GM18508 (cell line): Measurements from ENCODE around the gene KANSL1L.

Source experiments
- ATAC-seq: cut with Tn5 transposase; IDR thresholded peaks from one replicate; pipeline ENCODE4 v1.9.1; 2021; ENCODE audit warnings: moderate number of reproducible peaks; ENCODE audit not compliant: insufficient read depth, unreplicated experiment

KANSL1L gene

DNA sequence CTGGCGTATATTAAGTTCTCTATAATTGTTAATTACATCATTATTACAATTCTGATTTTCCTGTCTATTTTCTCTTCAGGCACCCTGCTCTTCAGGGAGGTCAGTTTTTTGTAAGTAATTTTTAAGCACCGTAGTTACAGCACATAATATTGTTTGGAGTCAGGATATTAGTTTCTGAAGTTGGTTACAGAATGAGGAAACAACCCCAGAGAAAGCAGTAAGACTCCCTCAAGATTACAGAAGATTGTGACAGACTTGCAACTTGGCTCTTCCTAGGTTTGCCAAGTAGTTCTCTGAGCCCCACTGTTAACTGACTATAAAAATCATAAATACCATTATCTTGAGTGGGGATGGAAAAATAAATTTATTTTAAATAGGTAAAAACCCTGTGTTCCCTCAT is 167.8 kb downstream of the KANSL1L start:
- ATAC-seq, result no peak

DNA sequence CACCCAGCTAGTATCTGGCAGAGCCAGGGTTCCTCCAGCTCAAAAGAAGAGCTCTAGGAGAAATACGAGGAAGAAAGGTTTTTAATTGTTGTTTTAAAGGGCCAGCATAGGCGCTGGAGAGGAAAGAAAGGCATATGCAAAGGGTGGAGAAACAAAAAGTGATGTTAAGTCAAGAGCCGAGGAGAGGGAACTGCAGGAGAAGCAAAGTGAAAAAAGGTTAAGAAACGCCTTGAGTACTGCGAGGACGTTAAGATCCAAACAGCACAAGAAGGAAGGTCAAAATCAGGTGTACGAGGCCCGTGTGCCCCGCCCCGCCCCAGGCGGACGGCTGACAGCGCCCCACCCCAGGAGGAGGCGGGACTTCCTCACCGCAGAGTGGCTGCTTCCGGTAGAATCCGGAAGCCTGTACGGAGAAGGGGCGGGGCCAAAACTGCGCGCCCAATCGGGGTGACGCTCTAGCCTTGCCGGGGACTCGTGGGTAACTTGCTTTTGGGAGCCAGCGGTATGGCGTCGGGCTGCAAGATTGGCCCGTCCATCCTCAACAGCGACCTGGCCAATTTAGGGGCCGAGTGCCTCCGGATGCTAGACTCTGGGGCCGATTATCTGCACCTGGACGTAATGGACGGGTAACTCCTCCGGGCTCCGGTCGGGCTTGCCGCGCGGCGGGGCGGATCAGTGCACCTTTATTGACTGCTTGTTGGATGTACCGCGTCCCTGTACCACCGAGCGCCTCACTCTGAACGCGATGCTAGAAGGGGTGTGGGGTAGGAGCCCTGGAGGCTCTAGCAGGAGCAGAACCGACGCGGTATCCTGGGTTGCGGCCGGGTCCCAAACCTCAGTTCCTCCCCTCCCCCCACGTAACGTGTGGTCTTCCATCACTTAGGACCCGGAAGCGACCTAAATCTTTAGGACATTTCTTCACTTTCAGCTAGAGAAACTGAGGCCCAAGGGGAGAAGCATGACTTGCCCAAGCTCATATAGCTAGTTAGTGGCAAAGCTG is 168.8 kb downstream of the KANSL1L start, which contains the start of gene RPE:
Gene RPE (plus strand): TSS at position 481 of the 1,000 bp plus-strand sequence. CDS start 24 bp downstream, at position 505.
- peak; percentile 96 for ATAC-seq

DNA sequence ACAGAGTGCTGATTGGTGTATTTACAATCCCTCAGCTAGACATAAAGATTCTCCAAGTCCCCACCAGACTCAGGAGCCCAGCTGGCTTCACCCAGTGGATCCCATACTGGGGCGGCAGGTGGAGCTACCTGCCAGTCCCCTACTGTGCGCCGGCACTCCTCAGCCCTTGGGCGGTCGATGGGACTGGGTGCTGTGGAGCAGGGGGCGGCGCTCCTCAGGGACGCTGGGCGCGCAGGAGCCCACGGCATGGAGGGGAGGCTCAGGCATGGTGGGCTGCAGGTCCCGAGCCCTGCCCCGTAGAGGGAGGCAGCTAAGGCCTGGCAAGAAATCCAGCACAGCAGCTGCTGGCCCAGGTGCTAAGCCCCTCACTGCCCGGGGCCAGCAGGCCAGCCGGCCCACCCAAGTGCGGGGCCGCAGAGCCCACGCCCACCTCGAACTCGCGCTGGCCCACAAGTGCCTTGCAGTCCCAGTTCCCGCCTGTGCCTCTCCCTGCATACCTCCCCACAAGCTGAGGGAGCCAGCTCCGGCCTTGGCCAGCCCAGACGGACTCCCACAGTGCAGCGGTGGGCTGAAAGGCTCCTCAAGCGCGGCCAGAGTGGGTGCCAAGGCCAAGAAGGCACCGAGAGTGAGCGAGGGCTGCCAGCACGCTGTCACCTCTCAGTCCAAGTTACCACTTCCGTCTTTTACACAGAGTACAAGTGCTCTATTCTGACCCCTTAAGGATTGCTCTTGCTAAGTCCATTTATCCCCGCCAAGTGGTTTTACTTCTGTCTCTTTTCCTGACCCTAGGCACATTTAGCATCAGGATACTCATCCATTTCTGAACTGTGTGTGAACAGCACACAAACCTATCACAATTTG is 170.5 kb downstream of the KANSL1L start:
- no peak for ATAC-seq

DNA sequence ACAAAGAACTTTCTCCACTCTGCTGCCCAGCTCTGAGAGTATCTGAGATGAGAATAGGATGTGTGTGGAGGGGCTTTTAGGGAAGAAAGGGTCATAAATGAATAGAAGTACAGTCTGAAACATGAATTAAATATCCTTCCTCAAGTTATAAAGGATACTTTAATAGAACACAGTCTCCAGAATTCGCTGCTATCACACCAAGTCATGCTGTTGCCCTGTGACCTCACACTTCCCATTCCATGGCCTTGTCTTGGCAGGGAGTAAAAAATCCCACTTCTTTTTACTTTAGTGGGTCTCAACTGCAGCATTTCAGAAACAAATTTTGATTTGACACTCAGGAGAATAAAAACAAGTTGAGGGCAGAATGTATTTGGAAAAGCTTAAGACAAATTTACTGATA is 172.6 kb downstream of the KANSL1L start:
- ATAC-seq, result no peak

DNA sequence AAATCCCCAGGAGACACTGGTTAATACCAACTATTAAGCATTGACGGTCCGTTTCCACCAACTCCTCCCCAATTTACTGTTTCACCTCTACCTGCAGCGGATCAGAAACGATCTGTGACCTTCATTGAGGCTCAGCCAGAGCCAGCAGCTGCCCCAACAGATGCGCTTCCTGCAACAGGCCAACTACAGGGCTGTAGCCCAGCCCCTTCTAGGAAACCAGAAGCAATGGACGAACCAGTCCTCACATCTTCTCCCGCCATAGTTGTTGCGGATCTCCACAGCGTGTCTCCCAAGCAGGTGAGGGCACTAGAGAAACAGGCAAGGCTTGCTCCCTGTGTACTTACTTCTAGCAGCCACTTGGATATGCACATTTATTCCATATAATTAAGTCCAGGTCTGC is 177.2 kb downstream of the KANSL1L start:
- no peak for ATAC-seq

DNA sequence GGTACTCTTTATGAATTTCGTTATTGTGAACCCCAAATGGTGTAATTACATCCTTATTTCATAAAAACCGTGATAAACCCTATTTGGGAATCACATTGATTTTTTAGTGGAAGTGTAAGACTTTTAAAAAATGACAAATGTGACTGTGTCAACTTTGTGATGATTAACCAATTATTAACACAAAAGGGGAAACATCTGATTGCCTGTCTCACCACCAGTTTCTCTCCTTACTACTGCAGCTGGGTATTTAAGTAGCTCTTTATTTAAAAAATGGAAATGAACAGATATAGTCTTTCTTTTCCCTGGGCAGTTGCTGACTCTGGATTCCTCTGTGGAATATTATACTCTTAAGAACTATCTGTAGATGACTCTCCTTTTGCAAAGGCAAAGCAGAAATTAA is 180.4 kb downstream of the KANSL1L start:
- ATAC-seq, result no peak

DNA sequence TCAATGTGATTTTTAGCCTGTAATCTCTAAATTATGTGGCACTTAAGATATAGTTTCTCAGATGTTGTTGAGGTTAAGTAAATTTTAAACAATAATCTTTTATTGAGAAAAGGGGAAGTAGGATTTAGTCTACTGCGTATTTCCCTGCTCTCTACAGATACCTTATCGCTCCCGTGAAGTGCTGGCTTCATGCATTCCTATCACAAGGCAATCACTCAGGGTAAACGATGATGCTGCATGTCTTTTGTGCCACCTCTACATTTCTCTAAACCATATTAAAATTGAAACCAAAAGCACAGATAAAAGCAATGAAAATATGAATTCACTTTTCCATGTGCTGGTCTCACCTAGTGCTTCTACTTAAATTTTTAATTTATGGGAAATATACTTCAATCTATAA is 183.2 kb downstream of the KANSL1L start:
- ATAC-seq, result peak; percentile 73

DNA sequence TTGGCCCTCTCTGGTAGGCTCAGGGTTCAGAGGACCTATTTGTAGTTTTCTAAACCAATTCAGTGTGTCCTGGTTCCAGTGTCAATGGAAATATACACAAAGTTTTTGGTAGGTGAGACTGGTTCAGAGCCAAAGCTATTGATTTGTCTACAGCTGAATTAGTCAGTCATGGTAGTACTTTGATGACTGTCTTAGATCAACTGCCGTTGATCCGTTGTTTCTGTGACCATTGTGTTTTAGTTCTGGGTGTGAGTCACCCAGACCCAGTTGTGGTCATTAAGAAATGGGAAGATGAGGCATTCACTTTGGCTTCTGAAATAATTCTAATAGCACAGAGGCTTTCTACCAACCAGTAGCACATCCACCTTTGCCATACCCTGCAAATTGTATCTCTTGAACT is 184.8 kb downstream of the KANSL1L start:
- no peak for ATAC-seq

DNA sequence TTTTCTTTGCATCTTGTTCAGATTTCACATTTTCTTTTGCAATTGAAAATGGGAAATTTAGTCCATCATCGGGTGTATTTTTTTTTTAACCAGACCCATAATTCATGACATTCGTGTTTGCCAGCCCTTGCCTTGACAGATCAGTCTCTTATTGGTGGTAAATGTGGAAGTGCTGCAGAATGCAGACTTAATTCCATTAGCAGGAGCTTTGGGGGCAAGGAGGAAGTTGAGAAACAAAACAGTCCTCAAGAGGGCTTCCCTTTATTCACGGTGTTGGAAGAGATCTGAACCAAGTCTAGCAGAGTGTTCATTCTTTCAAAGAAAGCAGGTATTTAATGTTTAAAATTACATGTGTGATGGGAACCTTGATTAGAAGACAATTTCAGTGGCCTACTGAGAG is 185.3 kb downstream of the KANSL1L start:
- ATAC-seq, result no peak

DNA sequence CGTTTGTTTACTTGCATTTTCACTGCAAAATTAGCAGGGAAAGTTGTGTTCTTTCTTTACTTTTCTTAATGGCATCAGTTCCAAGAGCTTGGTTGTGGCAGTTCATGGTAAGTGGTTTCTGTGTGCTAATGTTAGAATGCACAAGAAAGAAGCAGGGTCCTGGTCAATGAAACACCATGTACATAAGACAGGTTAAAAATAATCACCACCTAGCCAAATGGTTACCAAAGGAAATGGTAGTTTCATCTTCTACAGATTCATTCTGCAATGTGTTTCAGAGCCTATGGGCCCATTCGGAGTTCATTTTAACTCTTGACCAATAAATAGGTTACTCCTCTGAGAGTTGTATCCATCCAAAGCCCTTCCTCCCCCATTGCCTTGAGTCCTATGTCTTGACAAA is 186.9 kb downstream of the KANSL1L start:
- ATAC-seq, result no peak

DNA sequence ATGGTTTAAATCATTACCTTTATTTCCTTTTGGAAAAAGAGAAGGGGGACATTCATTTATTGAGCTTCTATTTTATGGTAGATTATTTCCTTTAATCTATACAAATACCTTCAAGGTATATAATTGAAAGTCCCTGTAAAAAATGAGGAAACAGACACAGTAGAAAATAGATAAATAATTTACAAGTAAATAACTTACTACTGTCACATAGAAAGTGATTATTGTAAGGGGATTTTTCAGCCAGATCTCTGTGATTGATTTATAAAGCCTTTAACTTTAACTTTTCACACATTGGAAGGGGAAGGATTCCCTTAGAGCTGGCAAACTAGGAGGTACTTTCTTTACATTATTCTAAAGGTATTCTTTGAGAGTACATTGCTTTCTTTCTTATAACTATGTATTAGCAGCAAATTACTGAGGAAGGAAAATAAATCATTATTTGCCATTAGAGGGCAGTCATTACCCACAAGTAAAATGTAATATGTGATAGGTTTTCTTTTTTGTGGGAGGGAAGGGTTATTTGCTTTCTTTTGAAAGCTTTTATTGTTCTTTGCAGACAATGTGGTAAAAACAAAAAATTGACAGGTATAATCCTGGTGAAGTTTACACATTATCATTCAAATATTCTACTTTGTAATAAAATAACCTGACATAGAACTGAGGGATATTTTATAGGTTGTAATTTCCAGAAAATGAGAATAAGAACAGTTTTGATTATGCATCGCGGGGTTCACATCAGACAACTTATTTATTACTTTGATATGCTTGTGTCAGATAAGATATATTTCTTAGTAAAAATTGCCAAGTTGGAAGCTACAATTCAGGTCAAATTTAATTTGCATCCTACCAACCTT is 193.6 kb downstream of the KANSL1L start:
- peak; percentile 47 for ATAC-seq

DNA sequence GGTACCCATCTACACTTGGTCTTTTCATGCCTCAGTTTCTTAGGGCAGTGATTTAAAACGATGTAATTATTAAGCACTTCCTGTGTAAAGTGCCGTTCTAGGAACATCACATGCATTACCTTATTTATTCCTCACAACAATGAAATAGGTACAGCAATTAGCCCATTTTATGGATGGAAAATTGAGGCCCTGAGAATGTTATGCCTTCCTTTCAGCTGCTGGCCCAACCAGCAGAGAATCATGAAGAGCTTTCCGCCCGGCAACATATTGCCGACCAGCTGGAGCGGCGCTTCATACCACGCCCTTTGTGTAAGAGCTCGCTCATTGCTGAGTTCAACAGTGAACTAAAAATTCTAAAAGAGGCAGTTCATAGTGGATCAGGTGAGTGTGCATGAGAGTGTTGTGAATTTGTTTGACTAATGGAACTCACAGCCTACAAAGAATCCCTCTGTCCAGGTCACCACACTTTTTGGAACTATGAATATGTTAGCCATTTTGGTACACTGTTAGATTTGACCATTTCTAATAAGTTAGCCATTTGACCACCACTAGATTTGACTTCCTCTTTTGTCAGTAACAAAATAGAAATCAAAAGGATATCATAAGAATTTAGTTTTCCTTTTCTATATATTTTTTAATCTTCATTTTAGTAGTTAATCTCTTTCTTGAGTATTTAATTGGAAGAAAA is 194.4 kb downstream of the KANSL1L start:
- ATAC-seq, result peak; percentile 74

DNA sequence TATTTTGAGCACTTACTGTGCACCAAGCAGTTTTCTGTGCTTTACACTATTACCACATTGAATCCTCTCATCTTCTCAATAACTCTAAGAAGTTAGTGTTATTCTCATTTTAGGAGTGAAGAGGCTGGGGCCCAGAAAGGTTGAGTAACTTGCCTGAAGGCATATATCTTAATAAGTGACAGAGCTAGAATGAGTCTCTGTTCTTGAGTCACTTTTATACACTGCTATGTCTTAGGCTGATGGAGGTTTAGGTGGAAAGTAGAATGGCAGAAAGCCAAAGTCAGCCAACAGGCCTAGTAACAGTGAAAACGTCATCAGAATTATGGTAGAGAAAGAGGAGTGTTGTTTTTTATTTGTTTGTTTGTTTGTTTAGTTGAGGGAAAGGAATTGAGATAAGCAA is 196.6 kb downstream of the KANSL1L start:
- ATAC-seq, result no peak

DNA sequence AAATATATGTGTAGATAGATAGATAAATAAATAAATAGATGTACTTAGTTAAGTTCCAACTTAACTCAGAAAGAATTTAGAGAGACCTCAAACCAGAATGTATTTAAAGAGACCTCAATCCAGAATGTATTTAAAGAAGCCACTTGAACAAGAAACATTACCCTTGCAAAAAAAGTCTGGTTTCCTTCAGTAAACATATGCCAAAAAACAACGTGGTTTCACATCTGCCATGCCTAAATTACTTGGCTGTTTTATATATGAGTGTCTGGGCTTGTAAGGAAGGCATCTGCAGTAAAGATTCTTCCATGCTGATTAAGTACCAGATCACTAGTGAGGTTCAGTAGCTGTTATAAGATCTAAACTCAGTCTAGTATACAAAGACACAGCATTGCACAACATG is 197.9 kb downstream of the KANSL1L start:
- ATAC-seq, result no peak
